WI38 (cell line): ENCODE data around the gene CCER1.

Experiments used
- H3K4me3 ChIP-seq: 2 replicates; pipeline ENCODE4 v1.5.1; 2011; ENCODE audit warnings: low read depth, mild to moderate bottlenecking, control low read depth, low read length
- TF ChIP-seq, protein P1 (sequence below): IDR thresholded peaks from 2 replicates; pipeline ENCODE4 v1.5.1; 2012; ENCODE audit warnings: low read depth, mild to moderate bottlenecking, control low read depth, low read length

CCER1 gene

DNA sequence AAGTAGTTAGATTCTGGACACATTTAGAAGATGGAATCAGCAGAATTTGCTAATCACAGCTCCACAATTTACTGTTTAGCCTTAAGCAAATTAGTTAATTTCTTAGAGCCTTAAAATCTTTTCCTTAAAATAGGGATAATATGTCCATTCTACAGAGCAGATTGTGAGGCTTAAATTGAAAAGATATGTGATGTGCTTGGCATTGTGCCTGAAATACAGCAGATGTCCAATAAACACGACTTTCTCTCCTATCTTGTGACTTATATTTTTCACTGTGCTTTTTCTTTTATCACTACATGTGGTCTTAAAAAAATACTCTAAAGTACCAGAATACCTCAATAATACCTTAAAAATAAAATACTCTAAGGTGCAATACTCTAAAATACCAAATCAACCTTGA is 30.6 kb downstream of the CCER1 start:
- TF ChIP-seq, protein P1, sequence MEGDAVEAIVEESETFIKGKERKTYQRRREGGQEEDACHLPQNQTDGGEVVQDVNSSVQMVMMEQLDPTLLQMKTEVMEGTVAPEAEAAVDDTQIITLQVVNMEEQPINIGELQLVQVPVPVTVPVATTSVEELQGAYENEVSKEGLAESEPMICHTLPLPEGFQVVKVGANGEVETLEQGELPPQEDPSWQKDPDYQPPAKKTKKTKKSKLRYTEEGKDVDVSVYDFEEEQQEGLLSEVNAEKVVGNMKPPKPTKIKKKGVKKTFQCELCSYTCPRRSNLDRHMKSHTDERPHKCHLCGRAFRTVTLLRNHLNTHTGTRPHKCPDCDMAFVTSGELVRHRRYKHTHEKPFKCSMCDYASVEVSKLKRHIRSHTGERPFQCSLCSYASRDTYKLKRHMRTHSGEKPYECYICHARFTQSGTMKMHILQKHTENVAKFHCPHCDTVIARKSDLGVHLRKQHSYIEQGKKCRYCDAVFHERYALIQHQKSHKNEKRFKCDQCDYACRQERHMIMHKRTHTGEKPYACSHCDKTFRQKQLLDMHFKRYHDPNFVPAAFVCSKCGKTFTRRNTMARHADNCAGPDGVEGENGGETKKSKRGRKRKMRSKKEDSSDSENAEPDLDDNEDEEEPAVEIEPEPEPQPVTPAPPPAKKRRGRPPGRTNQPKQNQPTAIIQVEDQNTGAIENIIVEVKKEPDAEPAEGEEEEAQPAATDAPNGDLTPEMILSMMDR: no peak

DNA sequence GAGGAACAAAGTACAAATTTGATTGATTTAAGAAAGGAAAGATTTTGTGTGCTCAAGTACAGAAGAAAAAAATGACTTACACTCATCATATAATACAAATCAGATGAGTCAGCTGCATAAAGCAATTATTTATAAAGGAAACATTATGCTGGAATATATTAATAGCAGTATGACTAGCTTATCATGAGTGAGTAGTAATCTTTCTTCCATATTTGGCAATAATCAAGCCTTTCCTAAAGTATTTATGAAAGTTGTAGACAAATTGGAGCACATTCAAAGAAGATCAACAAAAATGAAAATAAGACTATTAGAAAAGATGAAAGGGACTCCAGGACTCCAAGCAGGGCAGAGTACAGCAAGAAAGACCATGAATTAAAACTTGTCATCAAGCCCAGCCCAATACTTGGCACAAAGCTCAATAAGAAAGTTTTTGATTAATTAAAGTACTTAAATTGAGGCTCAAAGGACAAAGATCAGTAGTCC is 32.8 kb downstream of the CCER1 start:
- no peak overlapping the region for H3K4me3 ChIP-seq
- TF ChIP-seq, protein P1: no peak

More for the DNA sequence above, 30.6 kb downstream of the CCER1 start:
- no peak overlapping the region for H3K4me3 ChIP-seq

DNA sequence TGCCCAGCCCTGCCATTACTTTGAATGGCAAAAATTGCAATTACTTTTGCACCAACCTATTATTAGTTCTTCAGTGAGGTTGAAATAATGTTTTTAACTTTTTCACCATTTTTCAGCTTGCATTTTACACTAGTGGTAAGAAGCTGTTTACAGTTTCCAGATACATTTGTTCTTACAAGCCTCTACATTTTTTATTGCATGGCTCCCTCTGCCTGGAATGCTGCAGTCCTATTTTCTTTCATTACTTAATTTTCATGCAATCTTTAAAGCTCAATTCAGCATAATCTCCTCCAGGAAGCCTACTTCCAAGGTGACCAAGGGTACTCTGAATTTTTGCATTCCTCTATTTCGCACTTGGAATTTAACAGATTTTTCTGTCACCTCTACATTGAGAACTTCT is 33.4 kb downstream of the CCER1 start:
- TF ChIP-seq, protein P1: no peak
- H3K4me3 ChIP-seq: no peak overlapping the region

DNA sequence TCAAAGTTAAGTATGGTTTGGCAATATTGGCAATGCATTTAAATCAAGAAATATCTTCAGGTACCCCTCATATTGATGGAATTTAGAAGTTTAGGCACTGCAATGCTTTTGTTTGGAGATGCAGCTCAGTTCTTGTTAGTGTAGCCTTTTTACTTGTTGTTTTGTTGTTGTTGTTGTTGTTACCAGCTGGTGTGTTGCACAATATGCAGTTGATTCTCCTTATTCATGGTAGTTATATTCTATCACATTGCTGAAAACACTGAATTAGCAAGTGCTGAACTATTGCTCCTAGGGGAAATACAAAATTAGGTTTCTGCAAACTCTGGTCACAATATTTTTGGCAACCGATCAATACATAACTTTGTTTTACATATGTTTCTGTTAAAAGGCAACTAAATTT is 34.8 kb downstream of the CCER1 start:
- TF ChIP-seq, protein P1: no peak
- no peak overlapping the region for H3K4me3 ChIP-seq

DNA sequence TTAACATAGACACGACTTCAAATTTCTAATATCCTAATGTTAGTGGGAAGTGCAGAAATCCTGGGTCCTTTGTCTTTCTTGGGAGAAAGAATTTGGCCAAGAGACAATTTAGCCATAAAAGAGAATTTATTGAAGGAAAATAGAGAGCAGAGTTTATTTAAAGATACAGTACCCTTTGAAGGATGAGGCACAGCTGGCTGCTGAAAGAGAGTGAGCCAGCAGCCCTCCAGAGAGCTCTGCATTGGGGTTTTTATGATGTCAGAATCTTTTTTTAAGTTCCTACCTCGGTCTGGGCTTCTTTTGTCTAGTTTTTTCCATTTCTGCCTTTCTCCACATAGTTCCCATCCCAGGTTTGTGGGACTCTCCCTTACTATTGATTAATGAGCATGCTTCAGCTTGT is 37.5 kb downstream of the CCER1 start:
- TF ChIP-seq, protein P1: no peak
- H3K4me3 ChIP-seq: no peak overlapping the region

DNA sequence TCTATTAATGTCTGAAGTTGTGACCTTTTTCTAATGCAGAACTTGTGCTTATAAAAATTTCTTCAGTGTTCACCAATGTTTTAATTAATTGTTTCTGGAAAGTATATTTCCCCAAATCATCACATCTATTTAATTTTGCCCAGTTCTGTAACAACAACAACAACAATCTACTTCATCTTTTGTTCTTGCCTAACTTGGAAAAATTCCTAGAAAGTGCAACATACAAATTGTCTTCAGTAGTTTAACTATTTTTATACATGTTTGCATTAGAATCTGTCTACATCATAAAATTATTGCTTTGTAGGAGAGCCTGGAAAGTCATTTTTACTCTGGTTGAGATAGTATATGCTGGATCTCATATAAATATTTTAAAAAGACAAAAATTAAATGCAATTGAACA is 38.5 kb downstream of the CCER1 start:
- TF ChIP-seq, protein P1: no peak
- no peak overlapping the region for H3K4me3 ChIP-seq

DNA sequence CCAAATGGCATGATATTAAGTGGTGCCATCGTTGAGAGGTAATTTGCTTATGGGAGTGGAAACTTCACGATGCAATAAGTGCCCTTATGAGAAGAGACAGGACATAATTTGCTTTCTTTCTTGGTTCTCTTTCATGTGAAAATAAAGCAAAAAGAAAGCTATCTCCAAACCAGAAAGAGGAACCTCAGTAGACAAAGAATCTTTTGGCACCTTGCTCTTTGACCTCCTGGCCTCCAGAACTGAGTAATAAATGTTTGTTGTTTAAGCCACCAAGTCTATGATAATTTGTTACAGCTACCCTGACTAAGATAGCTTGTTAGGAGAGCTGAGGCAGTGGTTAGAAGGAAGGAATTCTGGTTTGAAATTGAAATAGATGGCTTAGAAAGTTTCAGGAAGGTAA is 39.6 kb downstream of the CCER1 start:
- TF ChIP-seq, protein P1: no peak

More for the DNA sequence above, 39.6 kb downstream of the CCER1 start:
- H3K4me3 ChIP-seq: no peak overlapping the region
